Measurements from ENCODE around the gene PDLIM5.
"Not testable (repeated sequence)": the region's sequence is repeated elsewhere in the genome, so short reads cannot be mapped to it uniquely, and the experiment has no call there.

Gene PDLIM5, protein sequence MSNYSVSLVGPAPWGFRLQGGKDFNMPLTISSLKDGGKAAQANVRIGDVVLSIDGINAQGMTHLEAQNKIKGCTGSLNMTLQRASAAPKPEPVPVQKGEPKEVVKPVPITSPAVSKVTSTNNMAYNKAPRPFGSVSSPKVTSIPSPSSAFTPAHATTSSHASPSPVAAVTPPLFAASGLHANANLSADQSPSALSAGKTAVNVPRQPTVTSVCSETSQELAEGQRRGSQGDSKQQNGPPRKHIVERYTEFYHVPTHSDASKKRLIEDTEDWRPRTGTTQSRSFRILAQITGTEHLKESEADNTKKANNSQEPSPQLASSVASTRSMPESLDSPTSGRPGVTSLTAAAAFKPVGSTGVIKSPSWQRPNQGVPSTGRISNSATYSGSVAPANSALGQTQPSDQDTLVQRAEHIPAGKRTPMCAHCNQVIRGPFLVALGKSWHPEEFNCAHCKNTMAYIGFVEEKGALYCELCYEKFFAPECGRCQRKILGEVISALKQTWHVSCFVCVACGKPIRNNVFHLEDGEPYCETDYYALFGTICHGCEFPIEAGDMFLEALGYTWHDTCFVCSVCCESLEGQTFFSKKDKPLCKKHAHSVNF

DNA sequence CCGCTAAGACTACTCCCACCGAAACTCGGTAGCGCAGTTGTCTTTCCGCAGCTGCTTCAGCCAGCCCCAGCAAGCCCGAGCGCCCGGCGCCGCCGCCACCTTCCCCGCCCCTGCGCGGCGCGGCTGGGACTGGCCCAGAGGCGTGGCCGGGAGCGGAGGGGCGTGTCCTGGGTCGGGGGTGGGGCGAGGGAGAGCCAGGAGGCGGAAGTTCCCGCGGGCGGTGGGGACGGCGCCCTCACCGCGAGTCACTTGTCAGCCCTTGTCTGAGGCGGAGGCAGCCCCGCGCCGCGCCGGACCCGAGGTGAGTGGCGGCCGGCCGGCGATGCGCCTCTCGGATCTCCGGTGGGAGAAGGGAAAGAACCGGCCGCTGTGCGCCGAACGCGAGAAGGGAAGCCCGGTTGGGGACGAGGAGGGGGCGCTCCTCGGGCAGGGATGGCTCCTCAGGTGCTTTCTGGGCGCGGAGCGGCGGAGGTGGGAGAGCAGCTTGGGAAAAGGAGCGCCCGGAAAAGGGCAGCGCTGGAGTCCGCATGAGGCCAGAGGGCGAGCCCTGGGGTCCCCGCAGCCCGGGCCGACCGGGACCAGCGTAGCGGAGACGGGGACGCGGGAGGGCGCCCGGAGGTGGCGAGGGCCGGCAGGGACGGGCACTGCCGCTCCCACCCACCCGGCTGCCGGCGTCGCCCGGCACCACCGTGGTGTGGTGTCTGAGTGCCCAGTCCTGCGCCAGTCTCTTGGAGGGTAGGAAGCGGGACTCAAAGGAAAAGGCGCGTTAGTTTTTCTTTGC is at the start of gene PDLIM5:
Gene PDLIM5 (plus strand): TSS at position 248 of the 781 bp plus-strand sequence. CDS start 3,347 bp downstream, outside the sequence.
- Histone ChIP-seq H3K36me3 (ENCODE audit: control insufficient read depth, insufficient read depth, low read length) (peaks cover 13% of the 10 kb centered on the region), H3K4me3 (ENCODE audit: low read depth, low read length) (peak within 1 kb of the TSS; percentile 89), H3K27me3 (ENCODE audit: control insufficient read depth, insufficient read depth, low read length) (no peaks in the 10 kb centered on the region), H3K27ac (ENCODE audit: low read depth, low read length) (peak within 1 kb of the TSS; percentile 91), H3K9me3 (ENCODE audit: control insufficient read depth, insufficient read depth, low read depth, low read length) (no peaks in the 10 kb centered on the region), H3K9ac (ENCODE audit: low read length) (peak within 1 kb of the TSS; percentile 96), H3K4me1 (ENCODE audit: control insufficient read depth, insufficient read depth, low read length) (peaks cover 31% of the 10 kb centered on the region)

DNA sequence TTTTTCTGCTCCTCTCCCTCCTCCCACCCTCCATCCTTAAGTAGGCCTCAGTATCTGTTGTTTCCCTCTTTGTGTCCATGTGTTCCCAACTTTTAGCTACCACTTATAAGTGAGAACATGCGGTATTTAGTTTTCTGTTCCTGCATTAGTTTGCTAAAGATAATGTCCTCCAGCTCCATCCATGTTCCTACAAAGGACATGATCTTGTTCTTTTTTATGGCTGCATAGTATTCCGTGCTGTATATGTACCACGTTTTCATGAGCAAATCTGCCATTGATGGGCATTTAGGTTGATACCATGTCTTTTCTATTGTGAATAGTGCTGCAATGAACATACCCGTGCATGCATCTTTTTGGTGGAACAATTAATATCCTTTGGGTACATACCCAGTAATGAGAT is 49.3 kb upstream of the PDLIM5 start:
- not testable (repeated sequence) for H3K9me3 ChIP-seq (ENCODE audit: control insufficient read depth, insufficient read depth, low read depth, low read length); H3K9ac ChIP-seq (ENCODE audit: low read length); H3K36me3 ChIP-seq (ENCODE audit: control insufficient read depth, insufficient read depth, low read length); H3K4me3 ChIP-seq (ENCODE audit: low read depth, low read length); H3K27ac ChIP-seq (ENCODE audit: low read depth, low read length); H3K27me3 ChIP-seq (ENCODE audit: control insufficient read depth, insufficient read depth, low read length); H3K4me1 ChIP-seq (ENCODE audit: control insufficient read depth, insufficient read depth, low read length)

DNA sequence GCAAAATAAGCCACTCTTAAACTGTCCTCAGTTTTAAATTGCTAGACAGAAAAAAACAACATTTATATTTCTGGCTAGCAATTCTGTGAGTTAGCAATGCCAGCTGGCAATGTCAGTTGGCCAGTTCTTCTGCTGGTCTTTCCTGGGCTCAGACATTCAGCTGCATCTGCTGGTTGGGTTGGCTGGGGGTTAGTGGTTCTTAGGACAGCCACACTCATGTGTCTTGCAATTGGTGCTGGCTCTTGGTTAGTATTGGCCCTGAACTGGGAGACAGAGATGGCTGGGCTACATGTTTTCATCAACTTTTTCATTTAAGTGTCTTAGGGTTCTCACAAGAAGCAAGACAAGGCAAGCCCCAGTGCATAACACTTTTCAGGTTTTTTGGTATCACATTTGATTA is 48.0 kb upstream of the PDLIM5 start:
- Histone ChIP-seq H3K27ac (ENCODE audit: low read depth, low read length) (no peak overlapping the region), H3K27me3 (ENCODE audit: control insufficient read depth, insufficient read depth, low read length) (no peaks in the 10 kb centered on the region), H3K36me3 (ENCODE audit: control insufficient read depth, insufficient read depth, low read length) (no peaks in the 10 kb centered on the region), H3K9ac (ENCODE audit: low read length) (no peak overlapping the region), H3K4me3 (ENCODE audit: low read depth, low read length) (no peak overlapping the region), H3K9me3 (ENCODE audit: control insufficient read depth, insufficient read depth, low read depth, low read length) (no peaks in the 10 kb centered on the region), H3K4me1 (ENCODE audit: control insufficient read depth, insufficient read depth, low read length) (peaks cover 4% of the 10 kb centered on the region)

DNA sequence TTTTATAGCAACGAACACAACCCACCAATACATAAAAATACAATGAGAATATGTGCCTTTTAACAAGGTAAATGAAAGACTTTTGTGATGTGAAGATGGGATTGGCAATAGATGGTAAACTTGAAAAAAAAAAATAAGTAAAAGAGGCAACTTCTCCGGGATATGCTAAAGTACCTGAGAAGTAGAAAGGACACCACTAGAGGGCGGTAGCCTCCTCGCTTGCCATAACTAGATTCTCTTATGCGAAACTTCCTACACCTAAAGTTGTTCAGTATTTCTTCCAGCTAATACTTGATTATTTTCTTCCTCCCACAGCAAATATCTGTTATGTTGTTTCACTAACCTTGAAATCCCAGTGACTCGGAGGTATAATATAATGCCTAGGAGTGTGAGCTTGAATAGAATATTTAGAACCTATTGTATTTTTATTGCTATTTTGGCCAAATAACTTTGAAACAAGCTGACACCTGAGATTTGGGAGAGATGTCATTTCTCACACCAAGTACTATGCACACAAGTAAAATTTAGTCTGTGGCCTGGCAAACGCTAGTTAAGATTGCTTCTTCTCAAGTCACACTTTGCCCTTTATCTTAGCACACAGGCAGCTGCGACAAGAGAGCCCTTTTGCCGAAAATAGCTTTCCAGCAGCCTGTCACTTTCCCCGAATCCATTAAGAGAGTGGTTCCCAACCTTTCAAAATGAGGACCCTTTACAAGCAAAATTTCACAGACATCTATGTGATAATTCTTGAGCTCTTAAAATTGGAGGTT is 44.9 kb upstream of the PDLIM5 start:
- no peak overlapping the region for H3K4me3 ChIP-seq (ENCODE audit: low read depth, low read length)
- H3K9me3 ChIP-seq (ENCODE audit: control insufficient read depth, insufficient read depth, low read depth, low read length) = no peaks in the 10 kb centered on the region
- peaks cover 8% of the 10 kb centered on the region for H3K4me1 ChIP-seq (ENCODE audit: control insufficient read depth, insufficient read depth, low read length)
- H3K27ac ChIP-seq (ENCODE audit: low read depth, low read length) = no peak overlapping the region
- no peak overlapping the region for H3K9ac ChIP-seq (ENCODE audit: low read length)
- H3K36me3 ChIP-seq (ENCODE audit: control insufficient read depth, insufficient read depth, low read length) = no peaks in the 10 kb centered on the region
- H3K27me3 ChIP-seq (ENCODE audit: control insufficient read depth, insufficient read depth, low read length) = no peaks in the 10 kb centered on the region

DNA sequence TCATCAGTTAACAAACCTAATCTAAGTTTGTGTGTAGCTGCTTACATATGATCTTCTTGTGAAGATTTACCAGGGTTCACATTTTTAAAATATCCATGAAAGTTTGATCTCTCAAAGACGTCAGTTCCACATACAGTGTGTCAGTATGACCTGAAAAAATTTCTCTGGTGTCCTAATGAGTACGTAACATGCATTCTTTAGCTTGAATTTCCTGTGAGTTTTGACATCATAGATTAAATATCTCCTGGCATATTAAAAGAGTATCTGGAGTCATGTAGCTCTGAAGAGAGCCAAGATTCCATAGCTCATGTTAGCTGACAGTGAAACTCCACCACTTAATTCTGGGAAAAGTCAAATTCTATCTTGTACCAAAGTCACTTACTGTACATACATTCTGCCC is 43.9 kb upstream of the PDLIM5 start:
- no peaks in the 10 kb centered on the region for H3K27me3 ChIP-seq (ENCODE audit: control insufficient read depth, insufficient read depth, low read length)
- H3K4me3 ChIP-seq (ENCODE audit: low read depth, low read length) = no peak overlapping the region
- H3K27ac ChIP-seq (ENCODE audit: low read depth, low read length) = no peak overlapping the region
- H3K9me3 ChIP-seq (ENCODE audit: control insufficient read depth, insufficient read depth, low read depth, low read length) = no peaks in the 10 kb centered on the region
- peaks cover 16% of the 10 kb centered on the region for H3K4me1 ChIP-seq (ENCODE audit: control insufficient read depth, insufficient read depth, low read length)
- no peak overlapping the region for H3K9ac ChIP-seq (ENCODE audit: low read length)
- no peaks in the 10 kb centered on the region for H3K36me3 ChIP-seq (ENCODE audit: control insufficient read depth, insufficient read depth, low read length)

DNA sequence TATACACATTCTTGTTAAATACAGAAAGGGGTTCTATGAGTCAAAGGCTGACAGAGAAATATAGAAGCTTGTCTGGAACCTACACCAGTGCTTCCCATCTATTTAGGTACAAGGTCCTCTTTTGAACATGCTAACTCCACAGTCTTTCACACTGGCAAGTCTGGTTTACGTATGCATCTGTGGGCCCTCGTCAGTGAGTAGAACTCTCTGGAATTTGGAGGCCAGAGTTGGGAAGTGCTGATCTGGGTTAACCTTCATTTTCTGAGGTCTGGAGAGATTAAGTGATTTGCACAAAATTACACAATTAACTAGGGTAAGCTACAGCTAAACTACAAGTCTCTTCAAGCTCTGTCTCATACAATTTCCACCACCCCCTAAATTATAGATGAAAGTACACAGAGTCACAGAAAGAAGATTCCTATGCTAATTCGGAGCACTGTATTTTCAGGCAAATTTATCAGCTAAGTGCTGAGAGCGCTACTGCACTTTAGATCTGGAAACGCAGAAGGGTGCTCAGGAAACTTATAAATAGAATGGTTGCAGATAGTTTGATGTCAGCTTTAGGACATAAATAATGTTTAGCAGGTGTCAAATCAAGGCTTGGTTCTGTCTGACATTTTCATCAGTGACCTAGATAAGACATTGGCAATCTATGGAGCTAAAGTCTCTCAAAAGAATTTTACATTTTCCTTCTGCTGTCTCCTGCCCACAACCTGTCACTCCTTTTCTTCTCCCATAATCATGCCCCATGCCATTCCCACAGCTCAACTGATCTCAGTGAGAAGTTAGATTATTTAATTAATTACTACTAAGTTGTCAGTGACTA is 43.0 kb upstream of the PDLIM5 start:
- H3K9ac ChIP-seq (ENCODE audit: low read length) = no peak overlapping the region
- no peaks in the 10 kb centered on the region for H3K36me3 ChIP-seq (ENCODE audit: control insufficient read depth, insufficient read depth, low read length)
- no peaks in the 10 kb centered on the region for H3K9me3 ChIP-seq (ENCODE audit: control insufficient read depth, insufficient read depth, low read depth, low read length)
- no peak overlapping the region for H3K4me3 ChIP-seq (ENCODE audit: low read depth, low read length)
- no peak overlapping the region for H3K27ac ChIP-seq (ENCODE audit: low read depth, low read length)
- H3K27me3 ChIP-seq (ENCODE audit: control insufficient read depth, insufficient read depth, low read length) = no peaks in the 10 kb centered on the region
- H3K4me1 ChIP-seq (ENCODE audit: control insufficient read depth, insufficient read depth, low read length) = peaks cover 18% of the 10 kb centered on the region

DNA sequence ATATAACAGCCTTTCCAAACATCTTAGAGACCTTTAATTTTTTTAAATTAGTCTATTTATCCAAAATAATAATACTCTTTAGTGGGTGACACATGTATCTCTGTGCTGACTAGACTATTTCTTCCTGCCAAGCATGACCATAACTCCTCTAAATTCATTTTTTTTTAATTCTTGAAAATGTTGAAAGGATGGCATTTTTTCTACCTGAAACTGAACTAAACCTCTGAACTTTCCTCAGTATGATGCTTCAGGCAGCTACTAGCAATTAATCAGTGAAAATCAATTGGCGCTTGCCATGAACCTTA is 42.4 kb upstream of the PDLIM5 start:
- Histone ChIP-seq H3K36me3 (ENCODE audit: control insufficient read depth, insufficient read depth, low read length) (no peaks in the 10 kb centered on the region), H3K4me3 (ENCODE audit: low read depth, low read length) (no peak overlapping the region), H3K27ac (ENCODE audit: low read depth, low read length) (no peak overlapping the region), H3K9me3 (ENCODE audit: control insufficient read depth, insufficient read depth, low read depth, low read length) (no peaks in the 10 kb centered on the region), H3K4me1 (ENCODE audit: control insufficient read depth, insufficient read depth, low read length) (peaks cover 18% of the 10 kb centered on the region), H3K27me3 (ENCODE audit: control insufficient read depth, insufficient read depth, low read length) (no peaks in the 10 kb centered on the region), H3K9ac (ENCODE audit: low read length) (no peak overlapping the region)

DNA sequence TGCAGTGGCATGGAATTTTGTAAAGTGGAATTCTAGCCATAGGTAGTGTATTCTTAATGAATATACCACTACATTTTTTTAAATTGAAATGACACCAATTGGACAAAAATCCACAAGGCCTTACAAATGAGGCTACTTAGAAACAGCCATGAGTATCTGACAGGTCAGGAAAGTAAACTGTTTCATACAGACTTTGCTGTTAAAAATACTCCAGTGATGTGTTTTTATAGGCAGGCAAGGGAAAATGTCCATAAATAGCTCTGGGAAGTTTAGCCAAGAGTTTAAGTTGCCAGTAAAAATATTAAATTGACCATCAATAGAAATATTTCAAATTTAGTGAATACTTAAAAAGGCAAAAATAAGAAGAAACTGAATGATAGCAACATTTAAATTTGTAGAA is 41.8 kb upstream of the PDLIM5 start:
- no peaks in the 10 kb centered on the region for H3K9me3 ChIP-seq (ENCODE audit: control insufficient read depth, insufficient read depth, low read depth, low read length)
- H3K36me3 ChIP-seq (ENCODE audit: control insufficient read depth, insufficient read depth, low read length) = no peaks in the 10 kb centered on the region
- no peak overlapping the region for H3K27ac ChIP-seq (ENCODE audit: low read depth, low read length)
- no peaks in the 10 kb centered on the region for H3K27me3 ChIP-seq (ENCODE audit: control insufficient read depth, insufficient read depth, low read length)
- H3K9ac ChIP-seq (ENCODE audit: low read length) = no peak overlapping the region
- H3K4me3 ChIP-seq (ENCODE audit: low read depth, low read length) = no peak overlapping the region
- peaks cover 18% of the 10 kb centered on the region for H3K4me1 ChIP-seq (ENCODE audit: control insufficient read depth, insufficient read depth, low read length)

DNA sequence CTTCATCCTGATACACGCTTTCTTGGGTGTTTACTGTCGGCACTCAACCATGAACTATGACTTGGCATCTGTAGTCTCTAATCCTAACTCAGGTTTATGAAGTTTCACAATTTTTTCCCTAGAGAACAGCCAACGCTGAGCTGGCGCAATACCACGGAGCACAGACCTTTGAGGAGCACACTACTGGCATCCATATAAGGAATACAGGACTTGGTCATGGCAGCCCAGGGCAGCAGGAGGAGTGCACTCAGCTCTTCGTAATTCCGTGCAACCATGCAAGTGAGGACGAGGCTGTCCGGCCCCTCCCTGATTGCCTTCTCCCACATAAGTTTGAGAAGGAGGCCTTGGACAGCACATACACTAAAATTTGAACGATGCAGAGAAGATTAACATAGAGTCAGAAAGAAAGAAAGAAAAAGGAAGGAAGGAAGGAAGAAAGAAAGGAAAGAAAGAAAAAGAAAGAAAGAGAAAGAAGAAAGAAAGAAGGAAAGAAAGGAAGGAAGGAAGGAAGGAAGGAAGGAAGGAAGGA is 41.0 kb upstream of the PDLIM5 start:
- Histone ChIP-seq H3K4me1 (ENCODE audit: control insufficient read depth, insufficient read depth, low read length) (peaks cover 18% of the 10 kb centered on the region), H3K27ac (ENCODE audit: low read depth, low read length) (no peak overlapping the region), H3K27me3 (ENCODE audit: control insufficient read depth, insufficient read depth, low read length) (no peaks in the 10 kb centered on the region), H3K9me3 (ENCODE audit: control insufficient read depth, insufficient read depth, low read depth, low read length) (no peaks in the 10 kb centered on the region), H3K9ac (ENCODE audit: low read length) (no peak overlapping the region), H3K36me3 (ENCODE audit: control insufficient read depth, insufficient read depth, low read length) (no peaks in the 10 kb centered on the region), H3K4me3 (ENCODE audit: low read depth, low read length) (no peak overlapping the region)

DNA sequence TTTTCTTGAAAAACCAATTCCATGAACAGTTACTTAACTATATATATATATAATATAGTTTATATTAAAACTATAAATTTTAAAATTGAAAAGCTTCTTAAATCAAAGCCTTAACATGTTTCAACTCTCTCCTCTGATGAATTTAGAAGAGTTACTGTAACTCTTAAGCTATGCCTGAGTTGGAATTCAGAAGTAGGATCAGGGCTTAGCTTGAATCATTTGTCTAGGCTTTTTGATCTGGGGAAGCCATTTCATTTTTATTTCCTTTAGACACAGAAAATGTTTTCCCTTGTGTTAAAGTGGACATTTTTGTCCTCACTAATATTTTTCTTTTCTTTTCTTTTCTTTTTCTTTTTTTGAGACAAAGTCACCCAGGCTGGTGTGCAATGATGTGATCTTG is 40.4 kb upstream of the PDLIM5 start:
- no peak overlapping the region for H3K27ac ChIP-seq (ENCODE audit: low read depth, low read length)
- H3K4me3 ChIP-seq (ENCODE audit: low read depth, low read length) = no peak overlapping the region
- peaks cover 18% of the 10 kb centered on the region for H3K4me1 ChIP-seq (ENCODE audit: control insufficient read depth, insufficient read depth, low read length)
- H3K36me3 ChIP-seq (ENCODE audit: control insufficient read depth, insufficient read depth, low read length) = no peaks in the 10 kb centered on the region
- H3K27me3 ChIP-seq (ENCODE audit: control insufficient read depth, insufficient read depth, low read length) = no peaks in the 10 kb centered on the region
- H3K9me3 ChIP-seq (ENCODE audit: control insufficient read depth, insufficient read depth, low read depth, low read length) = no peaks in the 10 kb centered on the region
- H3K9ac ChIP-seq (ENCODE audit: low read length) = no peak overlapping the region
